H9 (cell line): ENCODE results near the gene TICRR. TPM values are rescaled to one million over a fixed set of nuclear protein-coding genes. Genes with fewer than 3 reads are reported as not detected.

Source experiments
- DNase-seq: peaks from one replicate; pipeline ENCODE4 v3.0.0-alpha.2; 2017
- H2AFZ ChIP-seq: one replicate; pipeline ENCODE4 v1.6.1; 2013; ENCODE audit warnings: mild to moderate bottlenecking, low read length, control low read depth, moderate library complexity
- H2AK5ac ChIP-seq: 2 replicates; pipeline ENCODE4 v1.6.1; 2013; ENCODE audit warnings: low read length, control low read depth, mixed read lengths; ENCODE audit not compliant: insufficient read length
- H2BK120ac ChIP-seq: one replicate; pipeline ENCODE4 v1.6.1; 2013; ENCODE audit warnings: low read depth, mild to moderate bottlenecking, low read length, control low read depth, inconsistent platforms; ENCODE audit not compliant: poor library complexity, severe bottlenecking
- H2BK12ac ChIP-seq: 2 replicates; pipeline ENCODE4 v1.6.1; 2013; ENCODE audit warnings: low read length, control low read depth, mixed read lengths, low read depth; ENCODE audit not compliant: insufficient read length
- H2BK15ac ChIP-seq: 2 replicates; pipeline ENCODE4 v1.6.1; 2013; ENCODE audit warnings: low read depth, low read length, control low read depth
- H2BK20ac ChIP-seq: one replicate; pipeline ENCODE4 v1.6.1; 2013; ENCODE audit warnings: low read depth, mild to moderate bottlenecking, low read length, control low read depth, inconsistent platforms; ENCODE audit not compliant: poor library complexity, severe bottlenecking
- H2BK5ac ChIP-seq: 2 replicates; pipeline ENCODE4 v1.6.1; 2013; ENCODE audit warnings: low read length, control low read depth, mixed read lengths; ENCODE audit not compliant: insufficient read length
- H3K14ac ChIP-seq: 2 replicates; pipeline ENCODE4 v1.6.1; 2013; ENCODE audit warnings: low read length, control low read depth; ENCODE audit not compliant: insufficient read depth
- H3K18ac ChIP-seq: 2 replicates; pipeline ENCODE4 v1.6.1; 2013; ENCODE audit warnings: low read depth, mild to moderate bottlenecking, mixed read lengths, low read length, control low read depth; ENCODE audit not compliant: insufficient read length
- H3K23ac ChIP-seq: 2 replicates; pipeline ENCODE4 v1.6.1; 2013; ENCODE audit warnings: low read length, control low read depth, mixed read lengths, low read depth; ENCODE audit not compliant: insufficient read length
- H3K23me2 ChIP-seq: 2 replicates; pipeline ENCODE4 v1.6.1; 2013; ENCODE audit warnings: low read depth, mild to moderate bottlenecking, mixed read lengths, low read length, control low read depth; ENCODE audit not compliant: insufficient read length, poor library complexity, severe bottlenecking
- H3K27ac ChIP-seq: 2 replicates; pipeline ENCODE4 v1.5.1; 2013; ENCODE audit warnings: low read length, control low read depth, mixed read lengths, low read depth; ENCODE audit not compliant: insufficient read length
- H3K27me3 ChIP-seq: 2 replicates; pipeline ENCODE4 v1.6.1; 2013; ENCODE audit warnings: low read length, control low read depth, inconsistent platforms; ENCODE audit not compliant: insufficient read depth
- H3K4ac ChIP-seq: 2 replicates; pipeline ENCODE4 v1.6.1; 2013; ENCODE audit warnings: low read depth, mild to moderate bottlenecking, control low read depth, inconsistent platforms, low read length, moderate library complexity
- H3K4me1 ChIP-seq: 2 replicates; pipeline ENCODE4 v1.6.1; 2013; ENCODE audit warnings: low read length, control low read depth, inconsistent platforms; ENCODE audit not compliant: insufficient read depth
- H3K4me2 ChIP-seq: 2 replicates; pipeline ENCODE4 v1.6.1; 2013; ENCODE audit warnings: low read length, control low read depth, mixed read lengths; ENCODE audit not compliant: insufficient read length, insufficient read depth
- H3K56ac ChIP-seq: 2 replicates; pipeline ENCODE4 v1.6.1; 2013; ENCODE audit warnings: low read depth, mild to moderate bottlenecking, mixed read lengths, low read length, control low read depth; ENCODE audit not compliant: insufficient read length
- H3K79me1 ChIP-seq: 2 replicates; pipeline ENCODE4 v1.6.1; 2013; ENCODE audit warnings: low read depth, mild to moderate bottlenecking, moderate library complexity, low read length, control low read depth, inconsistent platforms; ENCODE audit not compliant: insufficient read depth, poor library complexity, severe bottlenecking
- H3K79me2 ChIP-seq: 2 replicates; pipeline ENCODE4 v1.6.1; 2013; ENCODE audit warnings: low read length, control low read depth, inconsistent platforms; ENCODE audit not compliant: insufficient read depth
- H3K9ac ChIP-seq: 2 replicates; pipeline ENCODE4 v1.6.1; 2013; ENCODE audit warnings: low read length, control low read depth, mixed read lengths; ENCODE audit not compliant: insufficient read length; ENCODE audit errors: extremely low read depth
- H3K9me3 ChIP-seq: one replicate; pipeline ENCODE4 v1.6.1; 2013; ENCODE audit warnings: low read depth, low read length, inconsistent platforms; ENCODE audit not compliant: control insufficient read depth
- H3T11ph ChIP-seq: one replicate; pipeline ENCODE4 v1.6.1; 2013; ENCODE audit warnings: mild to moderate bottlenecking, low read length, control low read depth, inconsistent platforms
- H4K20me1 ChIP-seq: one replicate; pipeline ENCODE4 v1.6.1; 2013; ENCODE audit not compliant: control insufficient read depth, insufficient read length, insufficient read depth
- H4K5ac ChIP-seq: 2 replicates; pipeline ENCODE4 v1.6.1; 2013; ENCODE audit warnings: low read depth, mild to moderate bottlenecking, mixed read lengths, low read length, control low read depth; ENCODE audit not compliant: insufficient read length
- H4K8ac ChIP-seq: replicated peaks from 2 replicates; pipeline ENCODE4 v1.6.1; 2013; ENCODE audit warnings: low read length, control low read depth, mixed read lengths, low read depth; ENCODE audit not compliant: insufficient read length
- H4K91ac ChIP-seq: 2 replicates; pipeline ENCODE4 v1.6.1; 2013; ENCODE audit warnings: low read depth, mild to moderate bottlenecking, moderate library complexity, mixed read lengths, low read length, control low read depth; ENCODE audit not compliant: insufficient read length
- H3K27ac Mint-ChIP-seq, 3 experiments: 2 replicates in 2 of 3; 3 replicates in 1 of 3; pipeline ENCODE4 v1.8.0; 2020 to 2021; ENCODE audit warnings: mixed read lengths in 3 of 3, mild to moderate bottlenecking in 1 of 3, moderate library complexity in 1 of 3
- H3K27me3 Mint-ChIP-seq: 2 replicates; pipeline ENCODE4 v1.8.0; 2021; ENCODE audit warnings: low read depth, mild to moderate bottlenecking, moderate library complexity, mixed read lengths
- H3K36me3 Mint-ChIP-seq, 3 experiments: 2 replicates in 2 of 3; 3 replicates in 1 of 3; pipeline ENCODE4 v1.8.0; 2020 to 2021; ENCODE audit warnings: low read depth in 3 of 3, mixed read lengths in 3 of 3; ENCODE audit not compliant: insufficient read depth in 1 of 3
- H3K4me1 Mint-ChIP-seq, 2 experiments: 2 replicates each; pipeline ENCODE4 v1.8.0; 2020; ENCODE audit warnings: mixed read lengths in 2 of 2
- H3K4me3 Mint-ChIP-seq, 2 experiments: 2 replicates in 1 of 2; 3 replicates in 1 of 2; pipeline ENCODE4 v1.8.0; 2020 to 2021; ENCODE audit warnings: mild to moderate bottlenecking in 2 of 2, mixed read lengths in 2 of 2, moderate library complexity in 1 of 2
- H3K9me3 Mint-ChIP-seq, 2 experiments: 2 replicates in 1 of 2; 3 replicates in 1 of 2; pipeline ENCODE4 v1.8.0; 2020; ENCODE audit warnings: mild to moderate bottlenecking in 2 of 2, mixed read lengths in 2 of 2, moderate library complexity in 1 of 2
- WGBS: extraction: QIAGEN DNeasy Blood & Tissue Kit; methylation state at CpG from one replicate; pipeline ENCODE4 v1.1.7; 2013; ENCODE audit warnings: missing lambda C conversion rate, low lambda C conversion rate, mixed read lengths; ENCODE audit not compliant: insufficient read length; ENCODE audit errors: extremely low coverage; 5-methylcytosine and 5-hydroxymethylcytosine counted together
- total RNA-seq: library from RNA; stranded (reverse); gene quantifications from 2 replicates; pipeline ENCODE4 v1.2.1, GENCODE V29; 2021
- TF ChIP-seq, protein P1 (sequence below): fragments of 200-600 bp; sonication (generic); conservative IDR thresholded peaks from 3 replicates; pipeline ENCODE4 v1.8.0; 2021; ENCODE audit warnings: antibody characterized with exemption, mild to moderate bottlenecking

The TICRR gene
- total RNA-seq, 1 experiment from 2014 or later, result 26.0 TPM

GRCh38 chr15:89628301-89628700 lies 53.0 kb downstream of the TICRR start:
- no peak overlapping the region for H3K27ac ChIP-seq
- H4K5ac ChIP-seq, result no peak overlapping the region
- no peak overlapping the region for H2BK15ac ChIP-seq
- no peak overlapping the region for H4K91ac ChIP-seq
- H3K79me1 ChIP-seq, result no peaks in the 10 kb centered on the region
- no peak overlapping the region for H3K4me3 Mint-ChIP-seq
- no peaks in the 10 kb centered on the region for H3K9me3 ChIP-seq
- no peak overlapping the region for H3K18ac ChIP-seq
- H3K27ac Mint-ChIP-seq, result no peak overlapping the region
- no peak overlapping the region for H2AFZ ChIP-seq
- no peaks in the 10 kb centered on the region; the same call in 1 of the 2 replicates for H3K4me1 ChIP-seq
- no peak overlapping the region for H3K23ac ChIP-seq
- peaks cover 7 to 18% of the 10 kb centered on the region in 2 experiments for H3K9me3 Mint-ChIP-seq
- H3K27me3 Mint-ChIP-seq, result peaks cover 2% of the 10 kb centered on the region; the same call in 1 of the 2 replicates
- H3K79me2 ChIP-seq, result no peaks in the 10 kb centered on the region
- peaks cover 0 to 4% of the 10 kb centered on the region in 2 experiments; a peak in 1 of 4 replicates for H3K4me1 Mint-ChIP-seq
- TF ChIP-seq, protein P1, sequence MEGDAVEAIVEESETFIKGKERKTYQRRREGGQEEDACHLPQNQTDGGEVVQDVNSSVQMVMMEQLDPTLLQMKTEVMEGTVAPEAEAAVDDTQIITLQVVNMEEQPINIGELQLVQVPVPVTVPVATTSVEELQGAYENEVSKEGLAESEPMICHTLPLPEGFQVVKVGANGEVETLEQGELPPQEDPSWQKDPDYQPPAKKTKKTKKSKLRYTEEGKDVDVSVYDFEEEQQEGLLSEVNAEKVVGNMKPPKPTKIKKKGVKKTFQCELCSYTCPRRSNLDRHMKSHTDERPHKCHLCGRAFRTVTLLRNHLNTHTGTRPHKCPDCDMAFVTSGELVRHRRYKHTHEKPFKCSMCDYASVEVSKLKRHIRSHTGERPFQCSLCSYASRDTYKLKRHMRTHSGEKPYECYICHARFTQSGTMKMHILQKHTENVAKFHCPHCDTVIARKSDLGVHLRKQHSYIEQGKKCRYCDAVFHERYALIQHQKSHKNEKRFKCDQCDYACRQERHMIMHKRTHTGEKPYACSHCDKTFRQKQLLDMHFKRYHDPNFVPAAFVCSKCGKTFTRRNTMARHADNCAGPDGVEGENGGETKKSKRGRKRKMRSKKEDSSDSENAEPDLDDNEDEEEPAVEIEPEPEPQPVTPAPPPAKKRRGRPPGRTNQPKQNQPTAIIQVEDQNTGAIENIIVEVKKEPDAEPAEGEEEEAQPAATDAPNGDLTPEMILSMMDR, result no peak
- H2BK5ac ChIP-seq, result no peak overlapping the region
- no peak overlapping the region for H3K4me2 ChIP-seq
- H3K27me3 ChIP-seq, result no peaks in the 10 kb centered on the region
- H3K14ac ChIP-seq, result no peak overlapping the region
- H3K56ac ChIP-seq, result no peak overlapping the region
- H4K20me1 ChIP-seq, result no peaks in the 10 kb centered on the region
- H3K23me2 ChIP-seq, result no peaks in the 10 kb centered on the region
- H3T11ph ChIP-seq, result no peak overlapping the region
- H3K9ac ChIP-seq, result no peak overlapping the region
- peaks cover 80 to 97% (median 96%) of the 10 kb centered on the region in 3 experiments for H3K36me3 Mint-ChIP-seq
- no peak overlapping the region for H2BK120ac ChIP-seq
- H2BK12ac ChIP-seq, result no peak overlapping the region
- no peak overlapping the region for H2AK5ac ChIP-seq
- no peak overlapping the region for H2BK20ac ChIP-seq
- H3K4ac ChIP-seq, result no peak overlapping the region
- H4K8ac ChIP-seq, result no peak overlapping the region
- no CpG with 5 or more reads among the region's 21 CpGs for WGBS
- DNase-seq, result no peak
